NB4 (cell line): Measurements from ENCODE around the gene CNTN5.
"Not testable (repeated sequence)": the region's sequence is repeated elsewhere in the genome, so short reads cannot be mapped to it uniquely, and the experiment has no call there.

ENCODE experiments used
- DNase-seq: peaks from one replicate; pipeline ENCODE4 v3.0.0; 2010; ENCODE audit warnings: low read depth
- H3K4me3 ChIP-seq: one replicate; pipeline ENCODE4 v1.5.1; 2011; ENCODE audit warnings: mild to moderate bottlenecking, low read depth, low read length, moderate library complexity
- MYC ChIP-seq: IDR thresholded peaks from 2 replicates; pipeline ENCODE4 v1.6.1; 2011; ENCODE audit warnings: low read depth, low read length
- POLR2A ChIP-seq: IDR thresholded peaks from 2 replicates; pipeline ENCODE4 v1.6.1; 2011; ENCODE audit warnings: mild to moderate bottlenecking; ENCODE audit not compliant: insufficient read length; ENCODE audit errors: extremely low read depth
- TF ChIP-seq, protein P1 (sequence below): IDR thresholded peaks from one replicate; pipeline ENCODE4 v1.5.1; 2012; ENCODE audit warnings: low read depth, low read length
- TF ChIP-seq, protein P2 (sequence below): IDR thresholded peaks from 2 replicates; pipeline ENCODE4 v1.6.1; 2011; ENCODE audit warnings: low read depth, low read length

Gene CNTN5

DNA sequence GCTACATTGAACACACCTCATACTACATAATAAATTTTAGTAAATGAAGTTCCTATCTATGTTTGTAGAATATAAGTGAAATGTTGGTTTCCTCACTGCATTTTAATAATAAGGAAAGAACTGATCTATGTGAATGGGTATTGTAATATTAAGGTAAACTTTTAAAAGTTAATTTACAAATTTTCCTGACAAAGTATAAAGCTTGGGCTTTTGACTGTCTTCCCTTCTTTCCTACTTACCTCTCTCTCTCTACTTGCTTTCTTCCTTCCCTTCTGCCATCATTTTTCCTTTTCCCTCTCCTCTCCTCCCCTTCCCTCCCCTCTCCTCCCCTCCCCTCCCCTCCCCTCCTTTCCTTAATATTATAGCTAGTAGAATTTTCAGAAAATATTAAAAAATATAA is 798.2 kb downstream of the CNTN5 start:
- H3K4me3 ChIP-seq, result no peak overlapping the region
- TF ChIP-seq POLR2A (no peak), MYC (no peak)
- TF ChIP-seq, protein P1, sequence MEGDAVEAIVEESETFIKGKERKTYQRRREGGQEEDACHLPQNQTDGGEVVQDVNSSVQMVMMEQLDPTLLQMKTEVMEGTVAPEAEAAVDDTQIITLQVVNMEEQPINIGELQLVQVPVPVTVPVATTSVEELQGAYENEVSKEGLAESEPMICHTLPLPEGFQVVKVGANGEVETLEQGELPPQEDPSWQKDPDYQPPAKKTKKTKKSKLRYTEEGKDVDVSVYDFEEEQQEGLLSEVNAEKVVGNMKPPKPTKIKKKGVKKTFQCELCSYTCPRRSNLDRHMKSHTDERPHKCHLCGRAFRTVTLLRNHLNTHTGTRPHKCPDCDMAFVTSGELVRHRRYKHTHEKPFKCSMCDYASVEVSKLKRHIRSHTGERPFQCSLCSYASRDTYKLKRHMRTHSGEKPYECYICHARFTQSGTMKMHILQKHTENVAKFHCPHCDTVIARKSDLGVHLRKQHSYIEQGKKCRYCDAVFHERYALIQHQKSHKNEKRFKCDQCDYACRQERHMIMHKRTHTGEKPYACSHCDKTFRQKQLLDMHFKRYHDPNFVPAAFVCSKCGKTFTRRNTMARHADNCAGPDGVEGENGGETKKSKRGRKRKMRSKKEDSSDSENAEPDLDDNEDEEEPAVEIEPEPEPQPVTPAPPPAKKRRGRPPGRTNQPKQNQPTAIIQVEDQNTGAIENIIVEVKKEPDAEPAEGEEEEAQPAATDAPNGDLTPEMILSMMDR, result no peak
- TF ChIP-seq, protein P2, sequence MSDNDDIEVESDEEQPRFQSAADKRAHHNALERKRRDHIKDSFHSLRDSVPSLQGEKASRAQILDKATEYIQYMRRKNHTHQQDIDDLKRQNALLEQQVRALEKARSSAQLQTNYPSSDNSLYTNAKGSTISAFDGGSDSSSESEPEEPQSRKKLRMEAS, result no peak
- DNase-seq, result no peak

DNA sequence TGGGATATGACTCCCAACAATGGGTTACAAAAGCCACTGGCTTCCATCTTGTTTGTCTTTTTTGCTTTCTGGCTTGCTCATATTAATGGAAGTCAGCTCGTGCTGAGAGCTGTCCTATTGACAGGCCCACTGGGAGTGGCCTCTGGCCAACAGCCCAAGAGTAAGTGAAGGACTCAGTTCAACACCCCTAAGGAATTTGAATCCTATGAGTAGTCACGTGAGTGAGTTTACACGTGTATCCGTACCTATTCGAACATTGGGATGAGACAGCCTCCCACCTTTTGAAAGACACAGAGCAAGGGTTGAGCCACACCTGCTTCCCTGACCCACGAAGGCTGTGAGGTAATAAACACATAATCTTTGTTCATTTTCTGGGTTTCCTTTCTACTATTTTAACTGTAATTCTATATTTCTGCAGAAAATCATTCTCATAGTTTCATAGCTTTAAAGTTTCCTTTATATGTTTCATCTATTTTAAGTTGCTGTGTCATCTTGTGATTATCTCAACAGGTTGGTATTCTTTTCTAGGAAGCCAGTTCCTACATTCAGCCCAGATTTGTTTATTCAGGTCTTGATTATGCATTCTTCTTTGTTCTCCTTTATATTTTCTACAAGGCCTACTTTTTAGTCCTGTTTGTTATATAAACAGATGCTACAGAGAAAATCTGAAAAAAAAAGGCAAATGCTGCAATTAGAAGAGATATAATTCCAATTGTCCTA is 802.3 kb downstream of the CNTN5 start:
- DNase-seq, result no peak
- no peak overlapping the region for H3K4me3 ChIP-seq
- TF ChIP-seq, protein P1, result no peak
- no peak for TF ChIP-seq POLR2A
- TF ChIP-seq, protein P2, result no peak
- TF ChIP-seq MYC, result no peak

DNA sequence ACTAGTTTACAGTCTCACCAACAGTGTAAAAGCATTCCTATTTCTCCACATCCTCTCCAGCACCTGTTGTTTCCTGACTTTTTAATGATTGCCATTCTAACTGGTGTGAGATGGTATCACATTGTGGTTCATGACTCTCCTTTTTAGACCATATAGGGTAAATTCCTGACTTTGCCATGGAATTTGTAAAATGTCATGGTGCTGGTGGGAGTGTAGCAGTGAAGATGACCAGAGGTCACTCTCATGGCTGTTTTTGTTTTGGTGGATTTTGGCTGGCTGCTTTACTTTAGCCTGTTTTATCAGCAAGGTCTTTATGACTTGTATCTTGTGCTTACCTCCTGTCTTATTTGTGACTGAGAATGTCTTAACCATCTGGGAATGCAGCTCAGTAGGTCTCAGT is 816.0 kb downstream of the CNTN5 start:
- DNase-seq, H3K4me3 ChIP-seq: not testable (repeated sequence)

DNA sequence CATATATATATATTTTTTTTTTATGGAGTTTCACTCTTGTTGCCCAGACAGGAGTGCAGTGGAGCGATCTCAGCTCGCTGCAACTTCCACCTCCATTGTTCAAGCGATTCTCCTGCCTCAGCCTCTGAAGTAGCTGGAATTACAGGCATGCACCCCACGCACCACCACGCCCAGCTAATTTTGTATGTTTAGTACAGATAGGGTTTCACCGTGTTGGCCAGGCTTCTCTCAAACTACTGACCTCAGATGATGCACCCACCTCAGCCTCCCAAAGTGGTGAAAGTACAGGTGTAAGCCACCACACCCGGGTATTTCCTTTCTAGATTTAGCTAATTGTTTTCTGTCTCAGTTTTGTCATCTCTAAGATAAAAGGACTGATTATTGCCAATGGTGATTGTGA is 821.1 kb downstream of the CNTN5 start:
- no peak overlapping the region for H3K4me3 ChIP-seq
- no peak for DNase-seq
- TF ChIP-seq MYC (no peak), POLR2A (no peak)
- TF ChIP-seq, protein P2, result no peak
- TF ChIP-seq, protein P1, result no peak

DNA sequence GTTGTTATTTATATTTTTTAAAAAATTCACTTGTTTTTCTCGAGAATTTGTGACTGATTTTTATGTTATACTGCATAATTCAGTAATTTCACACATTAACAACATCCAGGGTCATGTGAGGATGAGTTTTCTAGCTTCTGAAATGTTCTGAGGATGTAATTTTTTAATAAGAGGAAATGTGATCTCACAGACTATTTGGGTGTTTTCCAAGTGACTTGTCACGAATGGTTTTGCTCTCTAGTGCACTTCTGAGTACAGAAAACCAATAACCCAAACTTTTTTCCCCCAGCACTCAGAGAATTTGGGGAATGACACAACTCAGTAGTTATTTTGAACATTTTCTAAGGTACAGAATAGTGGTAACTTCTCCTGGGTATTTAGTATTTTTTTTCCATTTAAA is 845.2 kb downstream of the CNTN5 start:
- DNase-seq, result no peak
- H3K4me3 ChIP-seq, result no peak overlapping the region
- TF ChIP-seq, protein P1, result no peak
- TF ChIP-seq, protein P2, result no peak
- no peak for TF ChIP-seq POLR2A
- no peak for TF ChIP-seq MYC

DNA sequence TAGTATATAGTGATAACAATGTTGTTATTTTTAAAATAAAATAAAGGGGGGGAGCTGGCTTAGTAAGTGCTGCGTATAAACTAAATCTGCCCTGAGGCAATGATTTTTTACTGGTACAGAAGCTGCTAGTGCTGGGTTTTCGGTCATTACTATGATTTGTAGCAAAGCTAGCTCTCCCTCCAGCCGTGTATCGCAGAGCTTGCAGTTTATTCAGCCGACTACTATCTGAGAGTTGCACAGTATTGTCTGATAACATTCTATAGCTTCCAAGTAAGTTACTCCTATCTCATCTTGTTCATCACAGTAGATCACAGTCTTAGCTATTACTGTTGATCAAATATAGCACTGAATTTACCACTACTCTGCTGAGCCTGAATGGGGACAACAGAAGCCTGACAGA is 860.9 kb downstream of the CNTN5 start:
- TF ChIP-seq, protein P1, result no peak
- TF ChIP-seq, protein P2, result no peak
- no peak for DNase-seq

More for the DNA sequence above, 860.9 kb downstream of the CNTN5 start:
- no peak overlapping the region for H3K4me3 ChIP-seq
